HG03060 (cell line): ENCODE measurements around the gene MYO15A.

ENCODE experiments used
- ATAC-seq: cut with Tn5 transposase; IDR thresholded peaks from one replicate; pipeline ENCODE4 v1.9.1; 2021; ENCODE audit warnings: low read depth, moderate number of reproducible peaks; ENCODE audit not compliant: unreplicated experiment

The MYO15A gene

GRCh38 chr17:18182110-18182977 is 73.8 kb downstream of the MYO15A start:
- no peak for ATAC-seq

- ATAC-seq, result peak; percentile 10
Observed at GRCh38 chr17:18182978-18183333, 74.4 kb downstream of the MYO15A start.

DNA sequence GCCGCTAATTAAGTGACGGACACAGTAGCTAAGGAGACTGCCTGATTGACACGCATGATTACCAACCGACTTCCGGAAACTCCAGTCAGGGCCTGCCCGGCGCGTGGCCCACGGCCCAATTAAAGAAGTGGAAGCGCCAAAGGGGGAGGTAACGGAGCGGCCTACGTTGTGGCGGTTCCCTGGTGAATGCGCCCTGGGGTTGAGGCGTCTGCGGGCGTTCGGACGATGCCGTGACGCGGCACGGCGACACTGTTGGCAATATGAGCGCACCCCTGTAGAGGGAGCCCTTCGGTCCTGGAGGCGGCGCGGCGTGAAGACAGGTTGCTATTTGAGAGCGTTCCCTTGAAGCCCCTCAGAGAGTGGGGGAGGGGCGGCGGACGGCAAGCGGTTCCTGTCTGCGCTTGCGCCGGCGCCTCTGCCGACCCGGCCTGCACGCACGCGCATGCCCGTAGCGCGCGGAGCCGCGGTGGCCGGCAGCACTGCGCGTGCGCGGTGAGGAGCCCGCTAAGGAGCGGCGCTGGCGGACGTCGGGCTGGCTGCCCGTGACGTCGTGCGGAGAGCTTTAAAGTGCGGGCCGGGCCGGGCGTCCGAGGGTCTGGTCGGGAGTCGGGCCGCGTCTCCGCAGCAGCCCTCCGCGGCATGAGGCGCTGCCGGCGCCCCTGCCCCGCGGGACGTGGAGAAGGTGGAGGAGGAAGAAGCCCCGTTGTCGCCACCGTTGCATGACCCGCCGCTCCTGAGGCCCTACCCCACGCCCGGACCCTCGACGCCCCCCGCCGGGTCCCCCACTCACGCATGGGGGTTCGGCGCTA is 75.0 kb downstream of the MYO15A start, which contains the start of gene ALKBH5:
ALKBH5 (plus strand) TSS at position 495 of the 809 bp plus-strand sequence. CDS start 416 bp downstream, outside the sequence.
- ATAC-seq, result peak; percentile 84

DNA sequence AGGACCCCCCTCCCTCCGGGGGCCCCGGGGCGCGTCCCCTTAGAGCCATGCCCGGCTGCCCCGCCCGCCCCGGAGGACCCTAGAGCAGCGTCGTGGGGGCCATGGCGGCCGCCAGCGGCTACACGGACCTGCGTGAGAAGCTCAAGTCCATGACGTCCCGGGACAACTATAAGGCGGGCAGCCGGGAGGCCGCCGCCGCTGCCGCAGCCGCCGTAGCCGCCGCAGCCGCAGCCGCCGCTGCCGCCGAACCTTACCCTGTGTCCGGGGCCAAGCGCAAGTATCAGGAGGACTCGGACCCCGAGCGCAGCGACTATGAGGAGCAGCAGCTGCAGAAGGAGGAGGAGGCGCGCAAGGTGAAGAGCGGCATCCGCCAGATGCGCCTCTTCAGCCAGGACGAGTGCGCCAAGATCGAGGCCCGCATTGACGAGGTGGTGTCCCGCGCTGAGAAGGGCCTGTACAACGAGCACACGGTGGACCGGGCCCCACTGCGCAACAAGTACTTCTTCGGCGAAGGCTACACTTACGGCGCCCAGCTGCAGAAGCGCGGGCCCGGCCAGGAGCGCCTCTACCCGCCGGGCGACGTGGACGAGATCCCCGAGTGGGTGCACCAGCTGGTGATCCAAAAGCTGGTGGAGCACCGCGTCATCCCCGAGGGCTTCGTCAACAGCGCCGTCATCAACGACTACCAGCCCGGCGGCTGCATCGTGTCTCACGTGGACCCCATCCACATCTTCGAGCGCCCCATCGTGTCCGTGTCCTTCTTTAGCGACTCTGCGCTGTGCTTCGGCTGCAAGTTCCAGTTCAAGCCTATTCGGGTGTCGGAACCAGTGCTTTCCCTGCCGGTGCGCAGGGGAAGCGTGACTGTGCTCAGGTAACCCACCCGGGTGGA is 75.8 kb downstream of the MYO15A start:
- no peak for ATAC-seq

DNA sequence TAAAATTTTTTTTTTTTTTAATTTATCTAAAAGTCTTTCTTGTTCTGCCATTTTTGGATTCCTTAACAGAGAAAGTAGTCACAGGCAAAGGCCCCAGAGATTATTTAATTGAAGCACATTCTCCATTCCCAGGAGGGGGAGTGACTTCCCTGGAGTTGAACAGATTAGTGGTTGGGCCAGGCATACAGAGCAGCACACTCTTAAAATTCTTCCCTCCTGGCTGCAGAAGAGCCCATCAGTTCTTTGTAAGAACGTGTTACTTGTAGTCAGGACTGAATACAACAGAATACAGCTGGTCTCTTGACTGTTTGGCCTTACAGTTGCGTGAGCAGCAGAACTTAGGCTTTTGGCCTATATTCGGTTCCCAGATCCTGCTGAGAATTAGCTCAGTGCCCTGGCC is 76.8 kb downstream of the MYO15A start:
- no peak for ATAC-seq

- no peak for ATAC-seq
Observed at GRCh38 chr17:18185832-18186626, 77.5 kb downstream of the MYO15A start.

GRCh38 chr17:18186627-18186982 is 78.0 kb downstream of the MYO15A start:
- ATAC-seq, result no peak

- ATAC-seq, result no peak
Observed at GRCh38 chr17:18187226-18187625, 78.7 kb downstream of the MYO15A start.

DNA sequence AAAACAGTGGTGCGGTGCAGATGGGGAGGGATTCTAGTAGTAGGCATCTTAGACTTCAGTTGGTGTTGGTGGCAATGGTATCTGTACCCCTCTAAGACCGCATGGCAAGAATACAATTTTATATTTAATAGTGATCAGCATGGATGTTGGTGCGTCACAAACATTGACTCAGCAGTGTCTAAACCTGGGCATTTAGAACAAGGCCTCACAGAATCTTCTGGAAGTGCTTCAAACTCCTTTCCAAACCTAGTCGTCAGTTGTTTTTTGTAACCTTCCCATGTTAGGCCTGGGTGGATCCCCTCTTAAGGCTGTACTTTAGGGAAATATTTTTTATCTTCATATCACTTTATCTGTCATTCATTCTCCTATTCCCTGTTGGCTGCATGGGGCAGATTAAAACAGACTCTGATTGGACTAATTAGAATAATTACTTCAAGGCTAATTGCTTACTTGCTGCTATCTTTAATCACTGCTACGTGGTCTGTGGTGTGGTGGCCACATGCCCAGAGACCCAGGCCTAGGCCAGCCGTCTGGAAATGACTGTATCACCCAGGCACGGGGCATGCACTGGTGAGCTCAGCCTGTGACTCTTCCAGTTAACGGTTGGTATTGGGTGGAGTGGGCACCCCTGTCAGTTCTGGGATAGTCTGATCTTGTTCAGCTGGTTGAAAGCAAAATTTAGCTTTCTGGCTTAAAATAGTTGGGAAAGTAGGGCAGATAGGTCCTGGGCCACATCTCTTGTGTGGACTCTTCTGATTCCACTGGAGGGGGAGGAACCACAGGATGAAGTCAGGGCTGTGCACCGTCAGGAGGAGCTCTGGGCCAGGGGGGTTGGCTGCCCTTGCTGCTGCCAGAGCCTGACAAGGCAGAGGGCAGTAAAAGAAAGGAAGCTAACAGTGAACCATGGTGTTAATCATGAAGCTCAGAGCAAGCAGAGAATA is 79.5 kb downstream of the MYO15A start:
- no peak for ATAC-seq

DNA sequence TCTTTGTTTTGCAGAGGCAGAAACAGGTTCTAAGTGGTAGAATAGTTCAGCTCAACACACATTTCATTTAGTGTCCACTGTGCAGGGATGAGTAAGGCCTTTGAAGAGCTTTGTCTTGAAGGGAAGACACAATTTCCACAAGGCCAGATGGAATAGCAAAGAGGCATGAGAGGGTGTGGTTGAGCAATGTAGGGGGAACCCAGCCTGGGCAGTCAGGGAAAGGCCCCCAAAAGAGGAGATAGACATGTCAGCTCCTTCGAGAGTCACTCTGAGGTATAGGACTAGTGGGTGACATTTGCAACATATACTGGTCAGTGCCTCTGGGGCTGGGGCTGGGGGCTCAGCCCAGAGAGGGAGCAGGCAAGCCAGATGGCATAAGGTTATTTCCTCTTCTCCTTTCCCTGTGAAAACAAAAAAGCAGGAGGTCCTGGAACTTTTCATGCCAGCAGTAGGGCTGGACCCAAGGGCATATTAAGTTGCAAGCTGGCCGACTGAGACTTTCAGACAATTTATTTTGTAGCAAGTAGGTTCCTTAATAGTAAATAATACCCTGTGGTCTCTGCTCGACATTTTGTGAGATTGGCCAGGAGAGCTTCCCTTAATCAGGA is 82.2 kb downstream of the MYO15A start:
- ATAC-seq, result no peak

GRCh38 chr17:18191236-18191667 is 82.7 kb downstream of the MYO15A start:
- ATAC-seq, result no peak

GRCh38 chr17:18191967-18192366 is 83.4 kb downstream of the MYO15A start:
- no peak for ATAC-seq

- no peak for ATAC-seq
Observed at GRCh38 chr17:18194394-18194793, 85.8 kb downstream of the MYO15A start.

DNA sequence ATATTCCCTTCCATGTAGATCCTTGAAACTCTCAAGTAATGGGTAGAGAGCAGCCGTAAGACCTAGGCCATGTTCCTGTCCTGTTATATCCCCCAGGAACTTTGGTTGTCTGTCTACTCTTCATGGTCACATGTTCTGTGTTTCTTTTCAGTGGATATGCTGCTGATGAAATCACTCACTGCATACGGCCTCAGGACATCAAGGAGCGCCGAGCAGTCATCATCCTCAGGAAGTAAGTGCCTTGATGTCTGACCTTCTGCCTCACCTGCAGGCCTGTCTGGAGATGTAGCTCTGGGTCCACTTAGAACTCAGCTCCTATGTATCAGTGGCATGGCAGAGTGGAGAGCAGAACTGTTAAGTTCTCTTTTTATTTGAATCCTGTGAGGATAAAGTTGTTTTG is 86.2 kb downstream of the MYO15A start:
- no peak for ATAC-seq

DNA sequence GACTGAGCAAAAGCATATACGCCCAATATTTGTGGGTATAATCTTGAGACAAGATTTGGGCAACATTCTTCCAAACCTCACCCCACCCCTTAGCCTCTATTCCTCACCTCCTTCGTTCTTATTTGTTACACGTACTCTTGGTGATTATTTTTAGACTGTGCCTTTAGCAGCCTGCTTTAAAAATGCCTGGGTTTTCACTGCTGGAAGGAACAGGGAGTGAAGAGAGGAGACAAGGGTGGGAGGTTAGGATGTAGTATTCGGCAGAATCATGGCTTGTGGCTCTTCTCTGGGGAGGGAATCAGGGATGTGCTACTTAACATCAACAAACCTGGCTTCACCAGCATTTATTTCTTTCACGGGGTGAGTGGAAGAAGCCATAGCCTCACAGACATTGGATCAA is 86.7 kb downstream of the MYO15A start:
- no peak for ATAC-seq

- ATAC-seq, result no peak
Observed at GRCh38 chr17:18197535-18198194, 89.1 kb downstream of the MYO15A start.

DNA sequence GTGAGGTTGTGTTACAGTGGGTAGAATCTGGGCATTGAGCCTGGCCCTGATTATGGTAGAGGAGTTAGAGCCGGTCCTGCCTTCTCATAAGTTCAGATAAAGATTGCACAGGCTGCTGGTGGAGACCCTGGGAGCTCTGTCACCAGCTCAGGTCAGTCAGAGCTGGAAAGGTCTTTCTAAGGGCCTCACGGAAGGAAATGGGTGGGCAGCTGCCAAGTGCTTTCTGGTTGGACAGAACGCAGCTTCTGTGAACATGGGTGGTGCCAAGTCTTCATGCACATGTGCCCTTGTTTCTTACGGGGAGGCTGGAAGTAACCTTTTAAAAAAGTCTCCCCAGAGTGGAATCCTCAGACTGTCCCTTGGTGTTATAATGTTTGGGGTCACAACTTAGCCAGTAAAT is 90.0 kb downstream of the MYO15A start:
- no peak for ATAC-seq

DNA sequence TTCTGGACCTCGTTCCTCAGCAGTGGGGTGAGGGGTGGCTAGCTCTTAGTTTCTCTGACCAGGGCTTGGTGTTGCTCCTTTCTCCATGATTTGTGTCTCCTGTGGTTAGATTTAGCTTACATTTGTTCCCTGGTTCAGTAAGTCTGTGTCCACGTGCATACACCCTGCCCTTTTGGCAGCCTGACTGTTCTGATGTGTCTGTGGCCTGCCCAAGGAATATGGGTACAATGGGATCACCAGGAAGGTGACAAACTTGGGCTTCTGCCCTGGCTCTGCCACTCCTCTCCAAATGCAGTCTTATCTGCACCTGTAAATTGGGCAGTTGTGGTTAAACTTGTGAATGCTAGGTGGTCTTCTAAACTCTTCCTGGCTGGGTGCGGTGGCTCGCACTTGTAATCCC is 92.6 kb downstream of the MYO15A start:
- ATAC-seq, result no peak
